Right lobe of liver (tissue), 6 donors: ENCODE data around the gene C6orf89. TPM values are rescaled to one million over a fixed set of nuclear protein-coding genes. Genes with fewer than 3 reads are reported as not detected.
A peak's percentile ranks its signal among the peaks of the same experiment; 100 is the strongest.

Experiments
- ATAC-seq, 4 donors: fragments of 200-7000 bp; cut with Tn5 transposase; one replicate each; pipeline ENCODE4 v1.9.1; 2020; ENCODE audit warnings: mild to moderate bottlenecking in 4 of 4, moderate library complexity in 4 of 4
- DNase-seq, 3 donors: peaks; one replicate each; pipeline ENCODE4 v3.0.0-alpha.2; 2020
- H3K27ac ChIP-seq, 3 donors: fragments of 200-600 bp; one replicate each; pipeline ENCODE4 v1.8.0; 2022
- H3K27me3 ChIP-seq, 2 donors: fragments of 200-600 bp; one replicate each; pipeline ENCODE4 v1.8.0; 2022
- H3K36me3 ChIP-seq, 4 donors: fragments of 200-600 bp; sonication (generic) in 1 of 4; one replicate each; pipeline versions ENCODE4 v1.5.1 to v1.8.0; 2017 to 2022; ENCODE audit warnings: control low read depth in 1 of 4
- H3K4me1 ChIP-seq, 4 donors: fragments of 200-600 bp; sonication (generic) in 1 of 4; one replicate each; pipeline versions ENCODE4 v1.5.1 to v1.8.0; 2017 to 2022; ENCODE audit warnings: control low read depth in 1 of 4
- H3K4me3 ChIP-seq, 3 donors: fragments of 200-600 bp; one replicate each; pipeline ENCODE4 v1.8.0; 2022
- H3K9me3 ChIP-seq, 4 donors: fragments of 200-600 bp; sonication (generic) in 1 of 4; one replicate each; pipeline versions ENCODE4 v1.5.1 to v1.8.0; 2017 to 2022; ENCODE audit warnings: control low read depth in 1 of 4
- POLR2A ChIP-seq: fragments of 450-650 bp; IDR thresholded peaks from one replicate; pipeline ENCODE4 v1.6.1; 2017; ENCODE audit warnings: antibody characterized with exemption, mild to moderate bottlenecking
- WGBS: methylation state at CpG from one replicate; pipeline ENCODE4 v1.1.6; 2018; ENCODE audit warnings: low coverage, low lambda C conversion rate; ENCODE audit not compliant: insufficient coverage; ENCODE audit errors: missing lambda C conversion rate; 5-methylcytosine and 5-hydroxymethylcytosine counted together
- intact Hi-C, 2 donors: fragments of 100-400 bp; cut with DNase I; formaldehyde crosslinking; loops; one replicate each; pipeline versions ENCODE4 v1.11.2 to v1.14.1; 2022
- total RNA-seq, 6 experiments: library from RNA; depleted of rRNA in 2 of 6; stranded (reverse); fragments of >200 nt in 2 of 6; fragmentation: NEBNext Ultra II Directional in 3 of 6; extraction: Animal tissue kit (Norgen Biotek cat#: 25700) in 3 of 6; gene quantifications; one replicate each; pipeline versions ENCODE4 v1.1.0 to v1.2.4, GENCODE V29; 2016 to 2023
- TF ChIP-seq, protein P1 (sequence below), 4 donors: fragments of 200-600 bp in 3 of 4; fragments of 450-650 bp in 1 of 4; IDR thresholded peaks; one replicate each; pipeline versions ENCODE4 v1.5.1 to v1.8.0; 2016 to 2022; ENCODE audit warnings: antibody characterized with exemption in 4 of 4, mild to moderate bottlenecking in 2 of 4
- donor health status: DM: no; HTN: yes; CAD: no.
- donor health status: DM: no; HTN: no; CAD: no.
- donor health status: DM: no; HTN: no; CAD: no.
- donor health status: DM: no; HTN: yes; CAD: no.
- donor health status: DM: no; HTN: yes; CAD: no.

Gene C6orf89
- total RNA-seq, 6 experiments from 2014 or later = 29.0 to 37.0 (median 32.1) TPM

DNA sequence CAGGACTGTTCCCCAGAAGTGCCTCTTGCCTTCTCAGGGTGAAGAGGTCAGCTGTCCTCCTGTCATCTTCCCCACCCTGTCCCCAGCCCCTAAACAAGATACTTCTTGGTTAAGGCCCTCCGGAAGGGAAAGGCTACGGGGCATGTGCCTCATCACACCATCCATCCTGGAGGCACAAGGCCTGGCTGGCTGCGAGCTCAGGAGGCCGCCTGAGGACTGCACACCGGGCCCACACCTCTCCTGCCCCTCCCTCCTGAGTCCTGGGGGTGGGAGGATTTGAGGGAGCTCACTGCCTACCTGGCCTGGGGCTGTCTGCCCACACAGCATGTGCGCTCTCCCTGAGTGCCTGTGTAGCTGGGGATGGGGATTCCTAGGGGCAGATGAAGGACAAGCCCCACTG is 78.6 kb downstream of the C6orf89 start:
- Histone ChIP-seq H3K27ac (no peak overlapping the region), H3K36me3 (peaks cover 0 to 21% (median 14%) of the 10 kb centered on the region in 4 donors), H3K4me1 (no peaks in the 10 kb centered on the region), H3K27me3 (no peaks in the 10 kb centered on the region), H3K9me3 (no peaks in the 10 kb centered on the region), H3K4me3 (no peak overlapping the region)
- intact Hi-C loops = no loop called here
- no peak for DNase-seq
- 81% methylated on average over 5 of the region's 6 CpGs for WGBS
- TF ChIP-seq, protein P1, sequence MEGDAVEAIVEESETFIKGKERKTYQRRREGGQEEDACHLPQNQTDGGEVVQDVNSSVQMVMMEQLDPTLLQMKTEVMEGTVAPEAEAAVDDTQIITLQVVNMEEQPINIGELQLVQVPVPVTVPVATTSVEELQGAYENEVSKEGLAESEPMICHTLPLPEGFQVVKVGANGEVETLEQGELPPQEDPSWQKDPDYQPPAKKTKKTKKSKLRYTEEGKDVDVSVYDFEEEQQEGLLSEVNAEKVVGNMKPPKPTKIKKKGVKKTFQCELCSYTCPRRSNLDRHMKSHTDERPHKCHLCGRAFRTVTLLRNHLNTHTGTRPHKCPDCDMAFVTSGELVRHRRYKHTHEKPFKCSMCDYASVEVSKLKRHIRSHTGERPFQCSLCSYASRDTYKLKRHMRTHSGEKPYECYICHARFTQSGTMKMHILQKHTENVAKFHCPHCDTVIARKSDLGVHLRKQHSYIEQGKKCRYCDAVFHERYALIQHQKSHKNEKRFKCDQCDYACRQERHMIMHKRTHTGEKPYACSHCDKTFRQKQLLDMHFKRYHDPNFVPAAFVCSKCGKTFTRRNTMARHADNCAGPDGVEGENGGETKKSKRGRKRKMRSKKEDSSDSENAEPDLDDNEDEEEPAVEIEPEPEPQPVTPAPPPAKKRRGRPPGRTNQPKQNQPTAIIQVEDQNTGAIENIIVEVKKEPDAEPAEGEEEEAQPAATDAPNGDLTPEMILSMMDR (IDR thresholded peaks at IDR 0.05) = no peak
- no peak for TF ChIP-seq POLR2A
- no peak for ATAC-seq

DNA sequence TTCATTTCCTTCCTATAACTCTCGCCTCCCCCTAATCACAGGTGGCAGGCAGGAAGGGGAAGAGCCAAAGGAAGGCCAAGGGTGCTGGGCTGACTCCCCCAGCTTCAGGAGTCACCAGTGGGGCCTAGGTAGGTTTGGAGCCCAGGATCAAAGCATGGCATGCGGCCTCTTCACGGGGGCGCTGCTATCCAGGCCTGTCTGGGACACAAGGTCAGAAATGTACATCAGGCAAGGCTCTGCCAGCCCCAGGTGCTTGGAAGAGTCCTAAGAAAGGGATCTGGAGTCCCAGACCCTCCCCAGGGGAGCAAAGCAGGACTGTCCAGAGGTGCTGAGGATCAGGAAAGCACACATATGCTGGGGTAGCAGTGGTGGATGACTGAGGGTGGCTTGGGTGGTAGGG is 79.2 kb downstream of the C6orf89 start:
- Histone ChIP-seq H3K9me3 (no peaks in the 10 kb centered on the region), H3K27me3 (no peaks in the 10 kb centered on the region), H3K36me3 (peaks cover 0 to 27% (median 17%) of the 10 kb centered on the region in 4 donors), H3K4me3 (no peak overlapping the region), H3K4me1 (no peaks in the 10 kb centered on the region), H3K27ac (no peak overlapping the region)
- intact Hi-C loops = no loop called here
- TF ChIP-seq, protein P1 (IDR thresholded peaks at IDR 0.05) = no peak
- no peak for TF ChIP-seq POLR2A
- no peak for ATAC-seq
- no peak for DNase-seq
- 92% methylated on average over 4 of the region's 4 CpGs for WGBS

DNA sequence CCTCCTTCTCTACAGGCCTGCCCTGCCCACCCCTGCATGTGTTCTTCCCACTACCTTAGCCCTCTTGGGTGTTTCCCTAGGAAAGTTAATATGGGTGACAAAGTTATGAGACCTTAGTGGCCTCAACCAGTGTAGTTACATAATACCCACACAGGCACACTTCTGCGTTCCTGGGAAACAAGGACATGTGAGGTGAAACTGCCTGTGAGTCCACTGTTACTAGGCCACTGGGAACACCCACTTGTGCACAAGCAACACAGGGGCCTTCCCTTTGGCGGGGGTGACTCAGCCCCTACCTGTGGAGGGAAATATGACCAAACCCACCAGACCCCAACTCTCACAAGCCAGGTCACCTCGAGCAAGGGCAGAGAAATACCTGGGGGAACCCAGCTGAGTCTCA is 81.5 kb downstream of the C6orf89 start:
- no peak for DNase-seq
- H3K27me3 ChIP-seq = no peaks in the 10 kb centered on the region
- H3K9me3 ChIP-seq = no peaks in the 10 kb centered on the region
- no peak overlapping the region for H3K27ac ChIP-seq
- peaks cover 0 to 50% (median 31%) of the 10 kb centered on the region in 4 donors for H3K36me3 ChIP-seq
- no peak overlapping the region for H3K4me3 ChIP-seq
- intact Hi-C loops = no loop called here
- no peaks in the 10 kb centered on the region for H3K4me1 ChIP-seq
- no peak for TF ChIP-seq POLR2A
- TF ChIP-seq, protein P1 (IDR thresholded peaks at IDR 0.05) = no peak
- peak in 1 of 4 donors; percentile 37 for ATAC-seq
- 14% methylated on average over 1 of the region's 3 CpGs for WGBS

DNA sequence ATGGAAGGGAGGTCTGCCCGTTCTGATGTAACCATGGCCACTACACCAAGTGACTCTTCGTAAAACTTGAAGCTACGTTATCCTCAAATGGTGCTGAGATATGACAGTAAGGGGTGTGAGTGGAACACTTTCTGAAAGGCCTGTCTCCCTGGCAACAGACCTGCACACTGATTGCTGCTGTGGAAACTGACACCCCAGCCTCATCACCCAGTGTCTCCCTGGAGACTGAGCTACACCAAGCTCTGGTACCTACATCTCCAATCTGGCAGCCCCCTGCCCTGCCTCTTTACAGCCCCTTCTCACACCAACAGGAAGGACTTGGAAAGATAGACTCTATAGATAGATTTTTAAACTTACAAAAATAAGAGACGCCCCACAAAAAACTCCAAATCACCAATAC is 82.0 kb downstream of the C6orf89 start:
- no peak overlapping the region for H3K4me3 ChIP-seq
- H3K36me3 ChIP-seq = peaks cover 0 to 55% (median 35%) of the 10 kb centered on the region in 4 donors
- TF ChIP-seq, protein P1 (IDR thresholded peaks at IDR 0.05) = no peak
- no peak for TF ChIP-seq POLR2A
- no peak overlapping the region for H3K27ac ChIP-seq
- no peaks in the 10 kb centered on the region for H3K27me3 ChIP-seq
- DNase-seq (no peak), ATAC-seq (no peak)
- no peaks in the 10 kb centered on the region for H3K9me3 ChIP-seq
- 100% methylated on average over 3 of the region's 4 CpGs for whole genome bisulfite sequencing
- intact Hi-C loops = no loop called here
- no peaks in the 10 kb centered on the region for H3K4me1 ChIP-seq
